Pancreas (tissue), 10 donors: ENCODE measurements around the gene IPO13. TPM values are rescaled to one million over a fixed set of nuclear protein-coding genes. Genes with fewer than 3 reads are reported as not detected.

Experiments used
- ATAC-seq, 4 donors: fragments of 200-7000 bp; cut with Tn5 transposase; one replicate each; pipeline versions ENCODE4 v1.8.0 to v1.9.1; 2020; ENCODE audit warnings: mild to moderate bottlenecking in 4 of 4, moderate library complexity in 4 of 4
- DNase-seq, 6 donors: peaks; one replicate each; pipeline ENCODE4 v3.0.0-alpha.2; 2020
- FAIRE-seq: peaks from 2 replicates; lab custom pipeline; 2012; peaks lifted over from hg19 to GRCh38; lab: Jason Lieb, UNC
- H3K27ac ChIP-seq, 4 donors: fragments of 200-600 bp; sonication (generic); 1 replicate in 3 of 4; 2 replicates in 1 of 4; pipeline versions ENCODE4 v1.5.0 to v1.8.0; 2020
- H3K27me3 ChIP-seq, 4 donors: fragments of 200-600 bp; one replicate each; pipeline ENCODE4 v1.8.0; 2021
- H3K36me3 ChIP-seq, 3 donors: fragments of 200-600 bp; sonication (generic) in 1 of 3; one replicate each; pipeline versions ENCODE4 v1.5.0 to v1.8.0; 2020 to 2021
- H3K4me1 ChIP-seq, 3 donors: fragments of 200-600 bp; one replicate each; pipeline ENCODE4 v1.8.0; 2021
- H3K4me3 ChIP-seq, 4 donors: fragments of 200-600 bp; sonication (generic) in 2 of 4; one replicate each; pipeline versions ENCODE4 v1.5.0 to v1.8.0; 2020 to 2021
- H3K9me3 ChIP-seq, 4 donors: fragments of 200-600 bp; one replicate each; pipeline ENCODE4 v1.8.0; 2021
- CTCF ChIP-seq, 4 donors: fragments of 200-600 bp; sonication (generic) in 3 of 4; IDR thresholded peaks; one replicate each; pipeline versions ENCODE4 v1.5.0 to v1.8.0; 2021; ENCODE audit warnings: antibody characterized with exemption in 4 of 4
- WGBS, 2 donors: extraction: QIAGEN DNeasy Blood & Tissue Kit; methylation state at CpG; one replicate each; pipeline ENCODE4 v1.1.7; 2013; 5-methylcytosine and 5-hydroxymethylcytosine counted together
- intact Hi-C, 3 donors: fragments of 100-400 bp; cut with DNase I; formaldehyde crosslinking; loops; one replicate each; pipeline versions ENCODE4 v1.11.1 to v1.14.2; 2022
- polyA plus RNA-seq, 2 donors: library from polyadenylated mRNA; stranded (reverse); fragments of 200-250 nt; gene quantifications; one replicate each; pipeline ENCODE4 v1.2.3, GENCODE V29; 2013
- total RNA-seq, 6 donors: library from RNA; stranded (reverse); fragmentation: NEBNext Ultra II Directional in 4 of 6; extraction: Animal tissue kit (Norgen Biotek cat#: 25700) in 4 of 6; gene quantifications; one replicate each; pipeline versions ENCODE4 v1.2.1 to v1.2.4, GENCODE V29; 2021 to 2023
- donor health status: healthy with polysubstance abuse.
- donor health status: DM: no; HTN: no; CAD: no; lungs with moderate emphysema.
- donor health status: DM: no; HTN: no; CAD: no.
- donor health status: control.
- donor health status: control.
- donor health status: Bipolar disorder and iron deficiency.
- donor health status: DM: yes; HTN: yes; CAD: no.
- donor health status: DM: no; HTN: no; CAD: no.
- donor health status: DM: no; HTN: no; CAD: no.
- donor health status: DM: yes; HTN: yes; CAD: no.

IPO13 gene
- total and polyA plus RNA-seq, 8 donors, result 6.7 to 24.3 (median 10.6) TPM

- ATAC-seq (no peak), DNase-seq (no peak), FAIRE-seq (no peak)
- no peaks in the 10 kb centered on the region for H3K27me3 ChIP-seq
- H3K36me3 ChIP-seq, result no peaks in the 10 kb centered on the region
- H3K4me1 ChIP-seq, result no peaks in the 10 kb centered on the region
- H3K4me3 ChIP-seq, result no peak overlapping the region
- intact Hi-C loops, result no loop called here
- H3K9me3 ChIP-seq, result no peaks in the 10 kb centered on the region
- no peak for TF ChIP-seq CTCF (IDR thresholded peaks at IDR 0.05)
- 84 to 88% methylated on average over 1 of the region's 1 CpG for WGBS, 2 donors
- no peak overlapping the region for H3K27ac ChIP-seq
Observed at GRCh38 chr1:43910343-43910742, 36.4 kb upstream of the IPO13 start.

GRCh38 chr1:43912607-43913006 is 34.1 kb upstream of the IPO13 start:
- whole genome bisulfite sequencing, 2 donors, result 59 to 83% methylated on average over 2 of the region's 2 CpGs
- ATAC-seq (no peak), DNase-seq (no peak), FAIRE-seq (no peak)
- no peak overlapping the region for H3K27ac ChIP-seq
- no peaks in the 10 kb centered on the region for H3K9me3 ChIP-seq
- no peak overlapping the region for H3K4me3 ChIP-seq
- intact Hi-C loops, result no loop called here
- no peaks in the 10 kb centered on the region for H3K36me3 ChIP-seq
- no peak for TF ChIP-seq CTCF (IDR thresholded peaks at IDR 0.05)
- no peaks in the 10 kb centered on the region for H3K4me1 ChIP-seq
- H3K27me3 ChIP-seq, result no peaks in the 10 kb centered on the region

GRCh38 chr1:43913051-43913501 is 33.7 kb upstream of the IPO13 start:
- no peaks in the 10 kb centered on the region for H3K27me3 ChIP-seq
- ATAC-seq, result no peak
- FAIRE-seq, result no peak
- no peaks in the 10 kb centered on the region for H3K9me3 ChIP-seq
- H3K36me3 ChIP-seq, result no peaks in the 10 kb centered on the region
- TF ChIP-seq CTCF (IDR thresholded peaks at IDR 0.05), result no peak
- no peak overlapping the region for H3K27ac ChIP-seq
- no peak overlapping the region for H3K4me3 ChIP-seq
- WGBS, 2 donors, result 89 to 96% methylated on average over 7 of the region's 7 CpGs
- no peak for DNase-seq
- H3K4me1 ChIP-seq, result no peaks in the 10 kb centered on the region
- intact Hi-C loops, result no loop called here

- ATAC-seq (no peak), DNase-seq (no peak), FAIRE-seq (no peak)
- Histone ChIP-seq H3K27ac (no peak overlapping the region), H3K36me3 (no peaks in the 10 kb centered on the region), H3K27me3 (no peaks in the 10 kb centered on the region), H3K4me1 (no peaks in the 10 kb centered on the region), H3K9me3 (no peaks in the 10 kb centered on the region), H3K4me3 (no peak overlapping the region)
- 81 to 86% methylated on average over 18 of the region's 18 CpGs for WGBS, 2 donors
- TF ChIP-seq CTCF (IDR thresholded peaks at IDR 0.05), result no peak
- intact Hi-C loops, result no loop called here
Observed at GRCh38 chr1:43913666-43914360, 32.9 kb upstream of the IPO13 start.
